HTERT RPE-1 (cell line): Measurements from ENCODE around the gene SLC15A3.

Experiments
- in situ Hi-C: fragments of 300-500 bp; cut with MboI; formaldehyde crosslinking; loops from 4 replicates; pipeline ENCODE4 v1.14.3; 2020; ENCODE audit warnings: low sequenced_read_pairs

Gene SLC15A3

GRCh38 chr11:60931917-60932316, 20.1 kb downstream of the SLC15A3 start:
- in situ Hi-C loops: no loop called here

GRCh38 chr11:60930394-60930793, 21.6 kb downstream of the SLC15A3 start:
- in situ Hi-C loops: no loop called here

- in situ Hi-C loops: no loop called here
Observed at GRCh38 chr11:60929764-60930163, 22.2 kb downstream of the SLC15A3 start.

GRCh38 chr11:60928563-60929001, 23.4 kb downstream of the SLC15A3 start:
- in situ Hi-C loops: no loop called here

- in situ Hi-C loops: no loop called here
Observed at GRCh38 chr11:60927600-60927999, 24.4 kb downstream of the SLC15A3 start.

GRCh38 chr11:60927061-60927592, 24.8 kb downstream of the SLC15A3 start:
- in situ Hi-C loops: no loop called here

- in situ Hi-C loops: no loop called here
Observed at GRCh38 chr11:60926500-60926899, 25.5 kb downstream of the SLC15A3 start.

- in situ Hi-C loops: no loop called here
Observed at GRCh38 chr11:60925868-60926267, 26.1 kb downstream of the SLC15A3 start.

GRCh38 chr11:60924906-60925853, 26.8 kb downstream of the SLC15A3 start:
- in situ Hi-C loops: no loop called here

GRCh38 chr11:60924110-60924905, 27.7 kb downstream of the SLC15A3 start, which contains the start of gene TMEM132A:
Gene TMEM132A, plus strand, starts transcription at chr11:60924460. Its CDS starts 174 bp downstream, at chr11:60924634.
- in situ Hi-C loops: no loop called here

GRCh38 chr11:60923800-60924109, 28.2 kb downstream of the SLC15A3 start:
- in situ Hi-C loops: no loop called here

GRCh38 chr11:60923326-60923725, 28.6 kb downstream of the SLC15A3 start:
- in situ Hi-C loops: no loop called here

- in situ Hi-C loops: no loop called here
Observed at GRCh38 chr11:60922906-60923305, 29.1 kb downstream of the SLC15A3 start.

- in situ Hi-C loops: no loop called here
Observed at GRCh38 chr11:60921777-60922335, 30.1 kb downstream of the SLC15A3 start.

- in situ Hi-C loops: no loop called here
Observed at GRCh38 chr11:60921259-60921658, 30.7 kb downstream of the SLC15A3 start.

- in situ Hi-C loops: no loop called here
Observed at GRCh38 chr11:60919956-60920355, 32.0 kb downstream of the SLC15A3 start.

- in situ Hi-C loops: no loop called here
Observed at GRCh38 chr11:60919320-60919719, 32.7 kb downstream of the SLC15A3 start.

GRCh38 chr11:60918939-60919265, 33.1 kb downstream of the SLC15A3 start:
- in situ Hi-C loops: no loop called here

GRCh38 chr11:60918251-60918938, 33.6 kb downstream of the SLC15A3 start:
- in situ Hi-C loops: no loop called here

GRCh38 chr11:60917267-60917666, 34.7 kb downstream of the SLC15A3 start:
- in situ Hi-C loops: no loop called here
